MCF 10A (cell line): Measurements from ENCODE around the gene ATOX1. TPM values are rescaled to one million over a fixed set of nuclear protein-coding genes. Genes with fewer than 3 reads are reported as not detected.

ENCODE experiments used
- BruUV-seq: library from RNA; stranded (reverse); fragments of 400-500 nt; replicated peaks from 2 replicates; lab custom pipeline; 2021; lab: Mats Ljungman, UMichigan
- CTCF ChIA-PET: fragments of 300-600 bp; sonication (Branson Sonifier 250); formaldehyde crosslinking; extraction: SDS; loops from one replicate; lab custom pipeline; 2021; ENCODE audit warnings: antibody characterized with exemption, inconsistent platforms; lab: Yijun Ruan, JAX
- POLR2A ChIA-PET: fragments of 300-600, 350-650 bp; sonication (Branson Sonifier 250); formaldehyde crosslinking; extraction: SDS; loops from one replicate; lab custom pipeline; 2020; ENCODE audit warnings: antibody characterized with exemption, inconsistent platforms; lab: Yijun Ruan, JAX
- DNase-seq: peaks from one replicate; pipeline ENCODE4 v3.0.0-alpha.2; 2018; ENCODE audit not compliant: unreplicated experiment
- H3K27ac Mint-ChIP-seq: one replicate; pipeline ENCODE4 v1.8.0; 2022; ENCODE audit warnings: mild to moderate bottlenecking, low read depth, mixed read lengths; ENCODE audit not compliant: unreplicated experiment
- H3K27me3 Mint-ChIP-seq: one replicate; pipeline ENCODE4 v1.8.0; 2022; ENCODE audit warnings: mixed read lengths; ENCODE audit not compliant: insufficient read depth, unreplicated experiment
- H3K36me3 Mint-ChIP-seq: one replicate; pipeline ENCODE4 v1.8.0; 2022; ENCODE audit warnings: mild to moderate bottlenecking, moderate library complexity, mixed read lengths; ENCODE audit not compliant: insufficient read depth, unreplicated experiment
- H3K4me1 Mint-ChIP-seq: one replicate; pipeline ENCODE4 v1.8.0; 2022; ENCODE audit warnings: mixed read lengths; ENCODE audit not compliant: insufficient read depth, unreplicated experiment
- H3K4me3 Mint-ChIP-seq: one replicate; pipeline ENCODE4 v1.8.0; 2022; ENCODE audit warnings: mild to moderate bottlenecking, moderate library complexity, mixed read lengths; ENCODE audit not compliant: unreplicated experiment
- H3K9me3 Mint-ChIP-seq: one replicate; pipeline ENCODE4 v1.8.0; 2022; ENCODE audit warnings: mixed read lengths; ENCODE audit not compliant: unreplicated experiment
- CTCF ChIP-seq: fragments of 200-600 bp; IDR thresholded peaks from one replicate; pipeline ENCODE4 v1.8.0; 2022; ENCODE audit warnings: antibody characterized with exemption, mild to moderate bottlenecking; ENCODE audit not compliant: unreplicated experiment
- intact Hi-C: fragments of 100-400 bp; cut with micrococcal nuclease; formaldehyde crosslinking; loops from 2 replicates; pipeline ENCODE4 v1.14.1; 2022
- total RNA-seq: library from RNA; stranded (reverse); gene quantifications from 2 replicates; pipeline ENCODE4 v1.2.3, GENCODE V29; 2022

Gene ATOX1
- total RNA-seq, 1 experiment from 2014 or later: 155 TPM

- H3K9me3 Mint-ChIP-seq: no peaks in the 10 kb centered on the region
- H3K4me1 Mint-ChIP-seq: peaks cover 30% of the 10 kb centered on the region
- ChIA-PET POLR2A (interaction anchor here (0.5 to 7.4 kb wide), 25 partner anchors 8 to 1074 kb away, joined by 3 to 162 read pairs (median 4); partner anchors contain the start of genes ATOX1, DCTN4 and SLC36A1), CTCF (interaction anchor here (0.7 to 5.5 kb wide), 14 partner anchors 11 to 369 kb away, joined by 3 to 47 read pairs (median 4); partner anchors contain the start of genes ATOX1 and SLC36A1)
- peaks cover 41% of the 10 kb centered on the region for H3K36me3 Mint-ChIP-seq
- DNase-seq: no peak
- no peak overlapping the region for H3K4me3 Mint-ChIP-seq
- intact Hi-C loops: loop anchor here (2.0 kb wide), 1 partner anchor 369 kb away; no protein-coding TSS in a partner anchor
- peak overlapping the region; percentile 16 for H3K27ac Mint-ChIP-seq
- BruUV-seq: no TSS peak
- H3K27me3 Mint-ChIP-seq: no peaks in the 10 kb centered on the region
- no peak for TF ChIP-seq CTCF
These were observed 15.5 kb upstream of the ATOX1 start for GRCh38 chr5:151773951-151774350.

GRCh38 chr5:151772846-151773561 is 14.6 kb upstream of the ATOX1 start:
- Mint-ChIP-seq H3K4me1 (peaks cover 26% of the 10 kb centered on the region), H3K36me3 (peaks cover 32% of the 10 kb centered on the region), H3K4me3 (no peak overlapping the region), H3K9me3 (no peaks in the 10 kb centered on the region), H3K27me3 (no peaks in the 10 kb centered on the region), H3K27ac (no peak overlapping the region)
- ChIA-PET CTCF (interaction anchor here (0.6 to 5.5 kb wide), 19 partner anchors 8 to 732 kb away, joined by 3 to 47 read pairs (median 4); partner anchors contain the start of gene ATOX1), POLR2A (interaction anchor here (0.6 to 7.4 kb wide), 31 partner anchors 9 to 1072 kb away, joined by 3 to 162 read pairs (median 6); partner anchors contain the start of genes ATOX1, DCTN4, GM2A and RBM22)
- DNase-seq: no peak
- no peak for TF ChIP-seq CTCF
- intact Hi-C loops: loop anchor here (2.0 kb wide), 1 partner anchor 370 kb away; no protein-coding TSS in a partner anchor
- TSS peak; percentile 45 for BruUV-seq

- Mint-ChIP-seq H3K9me3 (no peaks in the 10 kb centered on the region), H3K27me3 (no peaks in the 10 kb centered on the region), H3K4me3 (no peak overlapping the region), H3K4me1 (peaks cover 19% of the 10 kb centered on the region), H3K36me3 (peaks cover 24% of the 10 kb centered on the region), H3K27ac (no peak overlapping the region)
- TF ChIP-seq CTCF: no peak
- peak; percentile 57 for DNase-seq
- ChIA-PET POLR2A (interaction anchor here (0.5 to 7.4 kb wide), 36 partner anchors 9 to 1701 kb away, joined by 3 to 162 read pairs (median 6); partner anchors contain the start of genes ATOX1, DCTN4, GM2A and RBM22), CTCF (interaction anchor here (0.5 to 5.5 kb wide), 21 partner anchors 9 to 733 kb away, joined by 3 to 47 read pairs (median 4); partner anchors contain the start of gene ATOX1)
- no TSS peak for BruUV-seq
- intact Hi-C loops: loop anchor here (2.0 kb wide), 1 partner anchor 371 kb away; no protein-coding TSS in a partner anchor
These were observed 13.8 kb upstream of the ATOX1 start for GRCh38 chr5:151772029-151772845.
